Ishikawa (cell line): Measurements from ENCODE around the gene EXOC6.

ENCODE experiments used
- CEBPB ChIP-seq: IDR thresholded peaks from 2 replicates; pipeline ENCODE4 v1.6.1; 2012
- CREB1 ChIP-seq: IDR thresholded peaks from 2 replicates; pipeline ENCODE4 v1.6.1; 2012; ENCODE audit warnings: low read depth
- EGR1 ChIP-seq: IDR thresholded peaks from 2 replicates; pipeline ENCODE4 v1.6.1; 2012
- EP300 ChIP-seq: IDR thresholded peaks from 2 replicates; pipeline ENCODE4 v1.6.1; 2012; ENCODE audit warnings: borderline replicate concordance
- FOXM1 ChIP-seq: IDR thresholded peaks from 2 replicates; pipeline ENCODE4 v1.6.1; 2012; ENCODE audit warnings: low read depth, borderline replicate concordance
- NFIC ChIP-seq: IDR thresholded peaks from 2 replicates; pipeline ENCODE4 v1.6.1; 2012
- RAD21 ChIP-seq: IDR thresholded peaks from 2 replicates; pipeline ENCODE4 v1.6.1; 2012; ENCODE audit warnings: low read depth
- REST ChIP-seq: IDR thresholded peaks from 2 replicates; pipeline ENCODE4 v1.6.1; 2012; ENCODE audit warnings: low read depth, mild to moderate bottlenecking
- TAF1 ChIP-seq: IDR thresholded peaks from 2 replicates; pipeline ENCODE4 v1.6.1; 2012; ENCODE audit warnings: low read depth, mild to moderate bottlenecking
- TCF12 ChIP-seq: IDR thresholded peaks from 2 replicates; pipeline ENCODE4 v1.6.1; 2012; ENCODE audit warnings: low read depth
- TEAD4 ChIP-seq: IDR thresholded peaks from 2 replicates; pipeline ENCODE4 v1.6.1; 2012
- USF1 ChIP-seq: IDR thresholded peaks from 2 replicates; pipeline ENCODE4 v1.6.1; 2012
- YY1 ChIP-seq: IDR thresholded peaks from 2 replicates; pipeline ENCODE4 v1.6.1; 2012; ENCODE audit warnings: low read depth
- ZBTB7A ChIP-seq: IDR thresholded peaks from 2 replicates; pipeline ENCODE4 v1.6.1; 2012; ENCODE audit warnings: low read depth
- TF ChIP-seq, protein P1 (sequence below): IDR thresholded peaks from 2 replicates; pipeline ENCODE4 v1.6.1; 2012

The EXOC6 gene

GRCh38 chr10:93075369-93076221 is 227.3 kb downstream of the EXOC6 start:
- TF ChIP-seq YY1 (no peak), TAF1 (no peak), USF1 (no peak), CEBPB (no peak), REST (no peak), CREB1 (no peak), EP300 (no peak), TCF12 (no peak), EGR1 (no peak), NFIC (no peak), ZBTB7A (no peak), FOXM1 (no peak), RAD21 (no peak), TEAD4 (no peak)
- TF ChIP-seq, protein P1, sequence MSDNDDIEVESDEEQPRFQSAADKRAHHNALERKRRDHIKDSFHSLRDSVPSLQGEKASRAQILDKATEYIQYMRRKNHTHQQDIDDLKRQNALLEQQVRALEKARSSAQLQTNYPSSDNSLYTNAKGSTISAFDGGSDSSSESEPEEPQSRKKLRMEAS, result no peak

DNA sequence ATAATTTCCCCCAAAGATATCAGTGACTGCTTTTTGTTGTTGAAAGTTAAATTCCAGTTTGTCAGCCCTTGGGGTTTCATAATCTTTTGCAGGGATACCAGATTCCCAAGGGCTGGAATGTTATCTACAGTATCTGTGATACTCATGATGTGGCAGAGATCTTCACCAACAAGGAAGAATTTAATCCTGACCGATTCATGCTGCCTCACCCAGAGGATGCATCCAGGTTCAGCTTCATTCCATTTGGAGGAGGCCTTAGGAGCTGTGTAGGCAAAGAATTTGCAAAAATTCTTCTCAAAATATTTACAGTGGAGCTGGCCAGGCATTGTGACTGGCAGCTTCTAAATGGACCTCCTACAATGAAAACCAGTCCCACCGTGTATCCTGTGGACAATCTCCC is 228.6 kb downstream of the EXOC6 start:
- TF ChIP-seq RAD21 (no peak), FOXM1 (no peak), EGR1 (no peak), USF1 (no peak), CEBPB (no peak), REST (no peak)

GRCh38 chr10:93077860-93078337 is 229.6 kb downstream of the EXOC6 start:
- TF ChIP-seq RAD21, result no peak
- no peak for TF ChIP-seq TAF1
- TF ChIP-seq FOXM1, result no peak
- no peak for TF ChIP-seq USF1
- TF ChIP-seq, protein P1, result no peak

DNA sequence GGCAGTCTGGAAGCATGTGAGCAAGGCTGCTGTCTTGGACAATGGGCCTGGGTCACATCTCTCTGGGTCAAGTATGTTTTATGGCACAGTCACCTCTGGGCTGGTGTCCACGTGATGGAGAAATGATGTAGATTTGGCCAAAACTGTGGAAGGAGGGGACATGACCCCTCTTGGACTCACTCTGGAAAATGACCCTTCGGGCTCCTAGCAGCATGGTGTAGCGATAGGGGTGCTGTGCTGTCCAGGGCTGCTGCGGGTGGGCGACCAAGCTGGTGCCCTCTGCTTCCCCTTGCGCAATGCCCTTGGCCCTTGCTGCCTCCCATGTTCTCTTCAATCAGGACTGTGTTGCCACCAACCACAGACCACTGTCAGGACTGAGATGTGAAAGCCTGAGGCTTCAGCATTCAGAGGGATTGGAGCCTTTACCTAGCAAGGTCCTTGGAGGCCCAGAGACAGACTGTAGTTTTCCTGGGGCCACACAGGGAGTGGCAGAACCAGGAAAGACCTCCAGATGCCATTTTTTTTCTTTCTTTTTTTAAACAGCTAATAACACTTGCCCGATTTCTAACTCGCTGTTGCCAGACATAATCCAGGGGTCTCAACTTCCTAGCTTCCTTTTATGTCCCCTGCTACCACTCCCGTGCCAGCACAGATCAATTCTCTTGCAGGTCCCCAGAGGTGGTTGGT is 231.5 kb downstream of the EXOC6 start:
- TF ChIP-seq CEBPB (0 out of 2 replicates have a peak, but pooled peaks have one; percentile 7), EGR1 (no peak)

GRCh38 chr10:93080350-93081046 is 232.2 kb downstream of the EXOC6 start:
- TF ChIP-seq ZBTB7A, result no peak
- no peak for TF ChIP-seq USF1
- TF ChIP-seq EGR1, result no peak
- TF ChIP-seq NFIC, result 0 out of 2 replicates have a peak, but pooled peaks have one; percentile 25
- TF ChIP-seq, protein P1, result no peak
- TF ChIP-seq TCF12, result no peak; the same call in 1 of the 2 replicates
- peak; percentile 96 for TF ChIP-seq RAD21
- no peak for TF ChIP-seq TAF1
- no peak for TF ChIP-seq YY1
- no peak for TF ChIP-seq CEBPB
- TF ChIP-seq EP300, result no peak
